Endodermal cell (in vitro differentiated cells): Measurements from ENCODE around the gene CHRND. TPM values are rescaled to one million over a fixed set of nuclear protein-coding genes. Genes with fewer than 3 reads are reported as not detected.

Experiments used
- DNase-seq: peaks from one replicate; pipeline ENCODE4 v3.0.0-alpha.2; 2017
- H3K27ac ChIP-seq: 2 replicates; pipeline ENCODE4 v1.5.1; 2013; ENCODE audit warnings: mild to moderate bottlenecking, low read depth, low read length, moderate library complexity
- H3K27me3 ChIP-seq: 2 replicates; pipeline ENCODE4 v1.6.1; 2013; ENCODE audit warnings: mild to moderate bottlenecking, low read length, moderate library complexity; ENCODE audit not compliant: insufficient read depth, control insufficient read depth, poor library complexity, severe bottlenecking
- H3K36me3 ChIP-seq: 2 replicates; pipeline ENCODE4 v1.7.0; 2013; ENCODE audit warnings: mild to moderate bottlenecking, low read length, moderate library complexity; ENCODE audit not compliant: control insufficient read depth, insufficient read depth
- H3K4me1 ChIP-seq: one replicate; pipeline ENCODE4 v1.7.0; 2013; ENCODE audit warnings: low read length; ENCODE audit not compliant: control insufficient read depth, insufficient read depth
- H3K4me3 ChIP-seq: 2 replicates; pipeline ENCODE4 v1.5.1; 2013; ENCODE audit warnings: mild to moderate bottlenecking, low read length, moderate library complexity
- H3K9ac ChIP-seq: 2 replicates; pipeline ENCODE4 v1.6.1; 2013; ENCODE audit warnings: mild to moderate bottlenecking, low read length, moderate library complexity; ENCODE audit not compliant: poor library complexity, severe bottlenecking; ENCODE audit errors: extremely low read depth
- H3K9me3 ChIP-seq: 2 replicates; pipeline ENCODE4 v1.6.1; 2013; ENCODE audit warnings: mild to moderate bottlenecking, low read length, moderate library complexity; ENCODE audit not compliant: control insufficient read depth
- H3K27ac Mint-ChIP-seq: 2 replicates; pipeline ENCODE4 v1.8.0; 2020; ENCODE audit warnings: mixed read lengths
- H3K27me3 Mint-ChIP-seq: 2 replicates; pipeline ENCODE4 v1.8.0; 2021; ENCODE audit warnings: mild to moderate bottlenecking, mixed read lengths; ENCODE audit not compliant: insufficient read depth
- H3K36me3 Mint-ChIP-seq: 2 replicates; pipeline ENCODE4 v1.8.0; 2020; ENCODE audit warnings: low read depth, mixed read lengths
- H3K4me1 Mint-ChIP-seq: 2 replicates; pipeline ENCODE4 v1.8.0; 2020; ENCODE audit warnings: mixed read lengths
- H3K4me3 Mint-ChIP-seq: 2 replicates; pipeline ENCODE4 v1.8.0; 2020; ENCODE audit warnings: mild to moderate bottlenecking, moderate library complexity, mixed read lengths
- H3K9me3 Mint-ChIP-seq: 2 replicates; pipeline ENCODE4 v1.8.0; 2020; ENCODE audit warnings: mild to moderate bottlenecking, mixed read lengths
- WGBS, 2 experiments: methylation state at CpG; one replicate each; pipeline versions ENCODE4 v1.1.5 to v1.1.7; 2013; ENCODE audit warnings: missing lambda C conversion rate in 2 of 2, mixed read lengths in 1 of 2; ENCODE audit not compliant: insufficient coverage in 1 of 2, insufficient read length in 1 of 2; 5-methylcytosine and 5-hydroxymethylcytosine counted together
- total RNA-seq, 2 donors: library from RNA; stranded (reverse); fragmentation: NEBNext Ultra II Directional in 1 of 2; extraction: Animal tissue kit (Norgen Biotek cat#: 25700) in 1 of 2; gene quantifications; 2 replicates in 1 of 2; 3 replicates in 1 of 2; pipeline ENCODE4 v1.2.1, GENCODE V29; 2021
- TF ChIP-seq, protein P1 (sequence below): fragments of 200-600 bp; sonication (generic); conservative IDR thresholded peaks from 2 replicates; pipeline ENCODE4 v1.5.0; 2021; ENCODE audit warnings: antibody characterized with exemption, mild to moderate bottlenecking

Gene CHRND
- total RNA-seq, 2 donors from 2014 or later = 0.11 TPM; not detected in 1

DNA sequence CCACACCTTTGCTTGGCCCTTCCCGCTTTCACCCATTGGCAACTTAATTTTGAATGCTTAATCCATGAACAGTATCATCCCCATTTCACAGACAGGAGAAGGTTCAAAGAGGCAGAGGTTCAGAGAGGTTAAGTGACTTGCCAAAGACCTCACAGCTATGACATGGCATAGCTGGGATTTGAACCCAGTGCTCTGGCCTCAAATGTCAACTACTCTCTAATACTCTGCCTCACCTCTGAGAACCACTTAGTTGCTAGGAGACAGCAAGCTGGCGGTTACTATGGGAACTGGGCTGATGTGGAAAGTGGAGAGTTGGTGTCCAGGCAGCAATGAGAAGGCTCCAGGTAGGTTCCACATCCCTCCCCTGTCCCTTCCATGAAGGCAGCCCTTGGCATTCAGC is 21.5 kb upstream of the CHRND start:
- no peak for DNase-seq
- Histone ChIP-seq H3K36me3 (no peaks in the 10 kb centered on the region), H3K4me1 (peaks cover 3% of the 10 kb centered on the region), H3K9me3 (no peaks in the 10 kb centered on the region), H3K27me3 (peaks cover 62% of the 10 kb centered on the region), H3K9ac (no peak overlapping the region), H3K27ac (no peak overlapping the region), H3K4me3 (no peak overlapping the region)
- WGBS, 2 experiments = 85 to 100% methylated on average over 1 to 2 of the region's 2 CpGs
- TF ChIP-seq, protein P1, sequence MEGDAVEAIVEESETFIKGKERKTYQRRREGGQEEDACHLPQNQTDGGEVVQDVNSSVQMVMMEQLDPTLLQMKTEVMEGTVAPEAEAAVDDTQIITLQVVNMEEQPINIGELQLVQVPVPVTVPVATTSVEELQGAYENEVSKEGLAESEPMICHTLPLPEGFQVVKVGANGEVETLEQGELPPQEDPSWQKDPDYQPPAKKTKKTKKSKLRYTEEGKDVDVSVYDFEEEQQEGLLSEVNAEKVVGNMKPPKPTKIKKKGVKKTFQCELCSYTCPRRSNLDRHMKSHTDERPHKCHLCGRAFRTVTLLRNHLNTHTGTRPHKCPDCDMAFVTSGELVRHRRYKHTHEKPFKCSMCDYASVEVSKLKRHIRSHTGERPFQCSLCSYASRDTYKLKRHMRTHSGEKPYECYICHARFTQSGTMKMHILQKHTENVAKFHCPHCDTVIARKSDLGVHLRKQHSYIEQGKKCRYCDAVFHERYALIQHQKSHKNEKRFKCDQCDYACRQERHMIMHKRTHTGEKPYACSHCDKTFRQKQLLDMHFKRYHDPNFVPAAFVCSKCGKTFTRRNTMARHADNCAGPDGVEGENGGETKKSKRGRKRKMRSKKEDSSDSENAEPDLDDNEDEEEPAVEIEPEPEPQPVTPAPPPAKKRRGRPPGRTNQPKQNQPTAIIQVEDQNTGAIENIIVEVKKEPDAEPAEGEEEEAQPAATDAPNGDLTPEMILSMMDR = no peak
- Mint-ChIP-seq H3K4me1 (peaks cover 4% of the 10 kb centered on the region), H3K36me3 (no peaks in the 10 kb centered on the region), H3K27me3 (peaks cover 57% of the 10 kb centered on the region), H3K27ac (no peak overlapping the region), H3K9me3 (no peaks in the 10 kb centered on the region), H3K4me3 (peak overlapping the region; percentile 29)

DNA sequence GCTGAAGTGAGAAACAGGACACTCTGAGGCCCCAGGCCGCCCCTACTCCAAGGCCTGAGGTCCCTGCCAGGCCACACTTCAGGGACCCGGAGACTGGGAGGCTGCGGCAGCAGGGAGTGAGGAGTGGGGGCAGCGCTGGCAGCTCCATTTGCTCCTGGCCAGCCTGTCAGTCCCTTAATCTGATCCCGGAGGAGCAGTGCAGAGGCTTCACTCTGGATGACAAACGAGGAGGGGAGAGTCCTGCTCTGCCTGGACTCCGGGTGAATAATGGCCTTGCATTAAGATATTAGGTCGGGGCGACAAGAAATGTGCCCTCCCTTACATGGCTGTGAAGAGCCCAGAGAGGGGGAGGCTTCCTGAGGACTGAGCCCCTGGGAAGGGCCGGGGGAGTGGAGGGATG is 20.1 kb upstream of the CHRND start:
- Mint-ChIP-seq H3K4me3 (no peak overlapping the region), H3K27ac (no peak overlapping the region), H3K4me1 (peaks cover 4% of the 10 kb centered on the region), H3K36me3 (no peaks in the 10 kb centered on the region), H3K27me3 (peaks cover 46% of the 10 kb centered on the region), H3K9me3 (no peaks in the 10 kb centered on the region)
- TF ChIP-seq, protein P1 = no peak
- Histone ChIP-seq H3K27me3 (peaks cover 58% of the 10 kb centered on the region), H3K36me3 (no peaks in the 10 kb centered on the region), H3K4me1 (peaks cover 3% of the 10 kb centered on the region), H3K4me3 (no peak overlapping the region), H3K27ac (no peak overlapping the region), H3K9ac (no peak overlapping the region), H3K9me3 (no peaks in the 10 kb centered on the region)
- 37 to 43% methylated on average over 6 to 10 of the region's 10 CpGs for WGBS, 2 experiments
- peak; percentile 69 for DNase-seq

DNA sequence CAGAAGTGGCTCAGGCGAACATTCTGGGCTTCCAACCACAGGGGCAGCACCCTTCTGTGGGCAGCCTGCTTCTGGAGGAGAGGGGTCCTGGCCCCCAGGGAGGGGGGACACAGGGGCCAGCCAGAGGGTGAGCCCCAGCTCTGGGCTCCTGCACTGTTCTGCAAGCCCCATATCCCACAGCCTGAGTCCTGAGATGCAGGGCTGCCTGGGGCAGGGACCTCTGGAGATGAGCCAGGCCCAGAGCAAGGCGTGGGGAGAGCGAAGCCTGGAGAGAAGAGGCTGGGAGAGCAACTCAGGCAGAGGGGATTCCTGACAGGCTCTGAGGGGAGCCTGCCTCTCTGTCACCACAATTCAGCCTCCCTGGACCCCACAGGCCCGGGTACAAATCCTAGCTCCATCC is 19.3 kb upstream of the CHRND start:
- Mint-ChIP-seq H3K4me1 (peaks cover 4% of the 10 kb centered on the region), H3K4me3 (no peak overlapping the region), H3K9me3 (no peaks in the 10 kb centered on the region), H3K27ac (no peak overlapping the region), H3K27me3 (peaks cover 45% of the 10 kb centered on the region), H3K36me3 (no peaks in the 10 kb centered on the region)
- TF ChIP-seq, protein P1 = no peak
- Histone ChIP-seq H3K27me3 (peaks cover 54% of the 10 kb centered on the region), H3K9ac (no peak overlapping the region), H3K4me3 (no peak overlapping the region), H3K36me3 (no peaks in the 10 kb centered on the region), H3K4me1 (peaks cover 3% of the 10 kb centered on the region), H3K27ac (no peak overlapping the region), H3K9me3 (no peaks in the 10 kb centered on the region)
- 91 to 100% methylated on average over 1 to 4 of the region's 4 CpGs for WGBS, 2 experiments
- DNase-seq = no peak
